ENCODE results near the gene SLC5A11. TPM values are rescaled to one million over a fixed set of nuclear protein-coding genes. Genes with fewer than 3 reads are reported as not detected.
"Not testable (repeated sequence)": the region's sequence is repeated elsewhere in the genome, so short reads cannot be mapped to it uniquely, and the experiment has no call there.

SLC5A11 gene, protein sequence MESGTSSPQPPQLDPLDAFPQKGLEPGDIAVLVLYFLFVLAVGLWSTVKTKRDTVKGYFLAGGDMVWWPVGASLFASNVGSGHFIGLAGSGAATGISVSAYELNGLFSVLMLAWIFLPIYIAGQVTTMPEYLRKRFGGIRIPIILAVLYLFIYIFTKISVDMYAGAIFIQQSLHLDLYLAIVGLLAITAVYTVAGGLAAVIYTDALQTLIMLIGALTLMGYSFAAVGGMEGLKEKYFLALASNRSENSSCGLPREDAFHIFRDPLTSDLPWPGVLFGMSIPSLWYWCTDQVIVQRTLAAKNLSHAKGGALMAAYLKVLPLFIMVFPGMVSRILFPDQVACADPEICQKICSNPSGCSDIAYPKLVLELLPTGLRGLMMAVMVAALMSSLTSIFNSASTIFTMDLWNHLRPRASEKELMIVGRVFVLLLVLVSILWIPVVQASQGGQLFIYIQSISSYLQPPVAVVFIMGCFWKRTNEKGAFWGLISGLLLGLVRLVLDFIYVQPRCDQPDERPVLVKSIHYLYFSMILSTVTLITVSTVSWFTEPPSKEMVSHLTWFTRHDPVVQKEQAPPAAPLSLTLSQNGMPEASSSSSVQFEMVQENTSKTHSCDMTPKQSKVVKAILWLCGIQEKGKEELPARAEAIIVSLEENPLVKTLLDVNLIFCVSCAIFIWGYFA
- polyA plus RNA-seq, result not detected

DNA sequence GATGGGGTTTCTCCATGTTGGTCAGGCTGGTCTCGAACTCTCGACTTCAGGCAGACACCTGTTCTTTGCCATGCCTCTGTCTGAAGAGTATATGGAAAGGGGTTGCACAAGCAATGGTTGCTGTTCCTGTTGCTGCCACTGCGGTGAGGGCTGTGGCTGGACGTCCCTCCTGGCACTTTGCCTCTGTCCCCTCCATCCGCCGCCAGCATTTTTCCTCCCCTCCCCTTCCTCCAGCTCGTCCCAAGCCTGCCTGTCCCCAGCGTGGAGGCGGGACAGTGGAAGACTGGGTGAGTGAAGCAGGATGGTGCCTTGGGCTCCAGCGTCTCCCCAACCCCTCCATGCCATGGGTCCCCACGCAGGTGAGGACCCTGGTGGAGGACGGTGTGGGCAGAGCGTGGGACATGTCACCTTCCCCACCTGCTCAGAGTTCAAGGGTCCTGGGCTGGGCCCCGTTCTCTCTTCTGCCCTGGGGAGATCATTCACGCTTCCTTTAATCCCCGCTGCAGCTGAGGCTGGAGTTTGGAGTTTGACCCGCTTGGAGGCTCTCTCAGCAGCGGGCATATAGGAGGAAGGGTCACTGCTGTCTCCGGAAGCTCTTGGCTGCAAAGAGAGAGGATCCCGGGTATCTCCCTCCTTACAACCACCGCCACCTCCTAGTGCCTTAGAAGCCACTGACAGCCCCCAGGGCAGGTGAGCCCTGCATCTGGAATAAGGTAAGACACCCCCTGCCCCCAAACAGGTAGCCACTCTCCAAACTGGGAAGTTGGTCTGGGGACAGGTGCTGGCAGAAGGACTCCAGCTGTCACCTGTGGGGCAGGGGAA lies at the start of gene SLC5A11:
Gene SLC5A11 (plus strand): TSS at position 238 of the 822 bp plus-strand sequence. CDS start 12,681 bp downstream, outside the sequence.
- H3K4me1 Mint-ChIP-seq, result no peaks in the 10 kb centered on the region
- peaks cover 7 to 11% (median 8%) of the 10 kb centered on the region in 3 donors for H3K36me3 Mint-ChIP-seq
- H3K27ac Mint-ChIP-seq, result no peak within 1 kb of the TSS
- DNase-seq, result no peak
- no peaks in the 10 kb centered on the region for H3K9me3 Mint-ChIP-seq
- H3K4me3 Mint-ChIP-seq, result no peak within 1 kb of the TSS
- H3K27me3 Mint-ChIP-seq (ENCODE audit: low read depth in 3 of 3), result peaks cover 1 to 3% (median 2%) of the 10 kb centered on the region in 3 donors

DNA sequence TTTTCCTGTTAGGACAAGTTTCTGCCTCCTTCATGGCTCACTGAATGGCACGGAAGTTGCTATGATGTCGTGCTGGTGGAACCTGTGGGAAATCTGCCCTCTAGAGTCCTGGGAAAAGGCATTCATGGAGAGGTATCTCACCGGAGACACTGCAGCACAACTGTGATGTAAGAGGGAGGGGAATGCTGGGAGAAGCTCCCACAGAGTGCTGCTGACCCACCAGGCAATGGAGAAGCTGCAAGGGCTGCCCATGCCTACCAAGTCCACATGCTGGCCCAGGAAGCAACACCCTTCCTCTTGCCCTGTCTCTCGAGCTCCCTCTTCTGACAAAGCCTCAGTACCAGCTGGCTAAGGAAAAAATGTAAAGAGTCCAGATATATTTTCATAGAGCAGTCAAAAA lies 45.2 kb upstream of the SLC5A11 start:
- H3K4me1 Mint-ChIP-seq, result no peaks in the 10 kb centered on the region
- no peaks in the 10 kb centered on the region for H3K9me3 Mint-ChIP-seq
- peaks cover 44 to 62% (median 47%) of the 10 kb centered on the region in 3 donors for H3K36me3 Mint-ChIP-seq
- no peak overlapping the region for H3K4me3 Mint-ChIP-seq
- peaks cover 2 to 3% (median 2%) of the 10 kb centered on the region in 3 donors for H3K27me3 Mint-ChIP-seq (ENCODE audit: low read depth in 3 of 3)
- no peak overlapping the region for H3K27ac Mint-ChIP-seq
- DNase-seq, result no peak

DNA sequence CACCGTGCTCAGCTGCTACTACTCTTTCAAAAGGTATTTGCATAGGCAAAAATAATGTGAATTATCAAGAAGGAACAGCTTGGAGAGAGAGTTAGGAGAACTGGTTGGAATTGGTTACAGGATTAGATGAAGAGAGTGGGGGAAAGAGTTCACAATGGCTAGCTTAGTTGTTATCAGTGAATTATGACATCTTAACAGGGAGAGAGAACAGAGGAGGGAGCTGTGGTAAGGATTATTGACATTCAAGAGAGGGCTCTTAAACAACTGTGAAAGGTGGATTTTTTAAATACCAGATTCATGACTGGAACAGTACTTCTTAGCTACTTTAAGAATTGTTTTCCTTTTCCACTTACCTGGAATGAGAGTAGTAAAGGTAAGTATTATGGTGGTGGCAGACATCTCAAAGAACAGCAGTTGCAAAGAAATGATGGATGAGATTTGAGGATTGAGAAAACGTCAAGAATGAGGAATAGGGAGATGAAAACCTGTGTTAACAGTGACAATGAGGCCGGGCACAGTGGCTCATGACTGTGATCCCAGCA lies 43.9 kb upstream of the SLC5A11 start:
- Mint-ChIP-seq H3K4me1 (no peaks in the 10 kb centered on the region), H3K36me3 (peaks cover 53 to 63% (median 54%) of the 10 kb centered on the region in 3 donors), H3K9me3 (no peaks in the 10 kb centered on the region), H3K27ac (peak overlapping the region in 2 of 6 donors; percentile 6 to 46), H3K4me3 (no peak overlapping the region), H3K27me3 (ENCODE audit: low read depth in 3 of 3) (peaks cover 2 to 3% (median 3%) of the 10 kb centered on the region in 3 donors)
- no peak for DNase-seq

DNA sequence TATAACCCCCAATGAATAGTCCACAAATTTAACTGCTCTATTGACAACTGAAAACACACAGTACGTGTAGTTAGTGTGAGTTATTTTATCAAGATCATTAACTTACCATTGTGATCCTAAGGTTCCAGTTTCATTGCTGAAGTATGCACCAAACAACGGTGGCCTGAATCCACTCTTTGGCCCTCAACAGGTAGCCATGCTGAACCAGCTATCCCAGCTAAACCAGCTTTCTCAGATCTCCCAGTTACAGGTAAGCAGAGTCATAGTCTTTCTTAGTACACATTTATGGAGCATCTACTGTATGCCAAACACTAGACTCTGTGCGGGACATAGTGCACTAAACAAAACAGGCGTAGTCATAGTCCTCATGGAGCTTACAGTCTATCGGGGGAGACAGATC lies 40.3 kb upstream of the SLC5A11 start:
- Mint-ChIP-seq H3K27ac (no peak overlapping the region), H3K9me3 (no peaks in the 10 kb centered on the region), H3K4me3 (no peak overlapping the region), H3K4me1 (peaks cover 0 to 2% of the 10 kb centered on the region in 2 donors), H3K36me3 (peaks cover 44 to 61% (median 55%) of the 10 kb centered on the region in 3 donors), H3K27me3 (ENCODE audit: low read depth in 3 of 3) (peaks cover 0 to 5% (median 4%) of the 10 kb centered on the region in 3 donors)
- DNase-seq, result no peak

DNA sequence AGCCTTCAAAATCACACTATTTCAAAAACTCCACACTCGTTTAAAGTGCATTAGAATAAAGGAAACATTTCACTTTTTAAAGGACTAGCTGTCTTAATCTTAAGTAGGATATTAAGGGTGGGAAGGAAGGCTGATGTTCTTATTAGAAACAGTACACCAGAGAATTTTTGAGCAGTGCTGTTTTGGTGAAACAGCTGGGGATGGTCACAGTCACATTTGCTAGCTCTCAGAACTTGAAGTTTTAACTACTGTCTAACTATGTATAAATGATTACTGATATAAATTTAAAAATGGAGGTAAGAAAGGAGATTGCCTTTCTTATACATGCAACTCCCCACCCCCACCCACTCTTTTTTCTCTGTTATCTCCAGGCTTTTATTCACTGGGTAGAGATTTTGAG lies 38.5 kb upstream of the SLC5A11 start:
- DNase-seq, result no peak
- Mint-ChIP-seq H3K36me3 (peaks cover 40 to 58% (median 51%) of the 10 kb centered on the region in 3 donors), H3K27me3 (ENCODE audit: low read depth in 3 of 3) (peaks cover 0 to 9% (median 4%) of the 10 kb centered on the region in 3 donors), H3K4me1 (peaks cover 0 to 2% of the 10 kb centered on the region in 2 donors), H3K4me3 (no peak overlapping the region), H3K9me3 (no peaks in the 10 kb centered on the region), H3K27ac (no peak overlapping the region)

DNA sequence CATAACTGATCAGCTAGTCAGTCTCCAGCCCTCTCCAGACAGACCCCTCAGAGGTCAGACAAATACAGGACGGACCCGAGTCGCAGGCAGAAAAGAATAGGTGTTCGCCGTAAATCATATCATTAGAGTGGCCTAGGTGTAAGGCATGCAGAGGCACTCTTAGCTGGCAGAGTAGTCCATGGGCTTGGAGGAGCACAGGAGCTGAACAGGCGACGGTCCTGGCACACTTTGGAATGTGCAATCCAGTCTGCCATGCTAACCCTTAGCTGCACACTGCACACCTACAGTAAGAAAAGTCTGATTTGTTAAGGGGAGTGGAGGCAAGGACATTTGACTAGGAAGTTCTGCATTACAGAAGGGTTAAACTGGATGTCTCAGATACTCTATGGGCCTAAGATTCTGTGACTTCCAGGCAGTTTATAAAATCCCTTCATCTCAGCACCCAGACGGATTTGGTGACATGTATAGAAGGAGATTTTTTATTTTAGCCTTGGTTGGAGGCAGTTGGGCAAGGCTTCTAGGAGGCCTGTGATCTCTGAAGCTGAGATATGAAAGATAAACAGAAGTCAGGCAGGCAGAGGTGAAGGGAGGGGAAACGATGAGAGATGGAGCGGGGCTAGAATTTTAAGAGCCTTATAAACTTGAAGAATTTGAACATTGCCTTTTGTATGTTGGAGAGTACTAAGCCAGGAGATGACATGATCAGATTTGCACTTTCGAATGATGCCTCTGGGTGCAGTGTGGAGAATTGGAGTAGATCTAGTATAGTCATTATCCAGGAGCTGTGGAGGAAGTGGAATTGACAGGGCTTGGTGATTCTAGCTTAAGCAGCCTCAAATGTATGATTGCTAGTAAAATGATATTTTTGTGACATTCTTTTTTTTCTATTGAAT lies 34.6 kb upstream of the SLC5A11 start:
- peak overlapping the region in 2 of 6 donors; percentile 3 to 45 for H3K27ac Mint-ChIP-seq
- no peaks in the 10 kb centered on the region for H3K9me3 Mint-ChIP-seq
- no peak for DNase-seq
- H3K27me3 Mint-ChIP-seq (ENCODE audit: low read depth in 3 of 3), result peaks cover 0 to 7% (median 5%) of the 10 kb centered on the region in 3 donors
- peaks cover 0 to 2% of the 10 kb centered on the region in 2 donors for H3K4me1 Mint-ChIP-seq
- peaks cover 37 to 53% (median 43%) of the 10 kb centered on the region in 3 donors for H3K36me3 Mint-ChIP-seq
- no peak overlapping the region for H3K4me3 Mint-ChIP-seq

DNA sequence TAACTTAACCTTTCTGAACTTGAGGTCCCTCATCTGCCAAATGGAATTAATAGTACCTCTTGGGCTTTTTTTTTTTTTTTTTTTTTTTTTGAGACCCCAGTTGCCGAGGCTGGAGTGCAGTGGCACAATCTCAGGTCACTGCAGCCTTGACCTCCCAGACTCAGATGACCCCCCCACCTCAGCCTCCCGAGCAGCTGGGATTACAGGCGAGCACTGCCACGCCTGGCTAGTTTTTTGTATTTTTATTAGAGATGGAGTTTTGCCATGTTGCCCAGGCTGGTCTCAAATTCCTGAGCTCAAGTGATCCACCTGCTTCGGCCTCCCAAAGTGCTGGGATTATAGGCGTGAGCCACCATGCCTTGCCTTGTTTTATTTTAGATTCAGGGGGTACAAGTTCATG lies 33.0 kb upstream of the SLC5A11 start:
- H3K36me3 Mint-ChIP-seq, result peaks cover 34 to 46% (median 43%) of the 10 kb centered on the region in 3 donors
- not testable (repeated sequence) for H3K4me3 Mint-ChIP-seq; DNase-seq; H3K27ac Mint-ChIP-seq; H3K4me1 Mint-ChIP-seq; H3K9me3 Mint-ChIP-seq; H3K27me3 Mint-ChIP-seq (ENCODE audit: low read depth in 3 of 3)

DNA sequence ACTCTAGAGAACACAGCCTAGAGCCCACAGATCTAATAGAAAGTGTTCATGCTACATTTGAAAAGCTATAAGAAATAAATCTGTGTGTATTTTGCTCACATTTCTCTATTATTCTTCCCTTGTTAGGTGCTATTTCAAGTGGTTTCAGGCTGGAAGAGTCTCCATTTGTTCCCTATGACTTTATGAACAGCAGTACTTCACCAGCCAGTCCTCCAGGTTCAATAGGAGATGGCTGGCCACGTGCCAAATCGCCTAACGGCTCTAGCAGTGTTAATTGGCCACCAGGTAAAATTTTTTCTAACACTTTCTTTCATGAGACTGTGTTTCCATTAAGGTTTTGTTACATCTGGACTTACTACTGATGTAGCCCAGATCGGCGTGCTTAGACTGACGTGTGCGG lies 30.7 kb upstream of the SLC5A11 start:
- H3K27me3 Mint-ChIP-seq (ENCODE audit: low read depth in 3 of 3), result peaks cover 0 to 6% (median 5%) of the 10 kb centered on the region in 3 donors
- no peak for DNase-seq
- no peaks in the 10 kb centered on the region for H3K9me3 Mint-ChIP-seq
- no peak overlapping the region for H3K27ac Mint-ChIP-seq
- H3K4me3 Mint-ChIP-seq, result no peak overlapping the region
- peaks cover 4 to 6% of the 10 kb centered on the region in 2 donors for H3K4me1 Mint-ChIP-seq
- peaks cover 42 to 59% (median 57%) of the 10 kb centered on the region in 3 donors for H3K36me3 Mint-ChIP-seq

DNA sequence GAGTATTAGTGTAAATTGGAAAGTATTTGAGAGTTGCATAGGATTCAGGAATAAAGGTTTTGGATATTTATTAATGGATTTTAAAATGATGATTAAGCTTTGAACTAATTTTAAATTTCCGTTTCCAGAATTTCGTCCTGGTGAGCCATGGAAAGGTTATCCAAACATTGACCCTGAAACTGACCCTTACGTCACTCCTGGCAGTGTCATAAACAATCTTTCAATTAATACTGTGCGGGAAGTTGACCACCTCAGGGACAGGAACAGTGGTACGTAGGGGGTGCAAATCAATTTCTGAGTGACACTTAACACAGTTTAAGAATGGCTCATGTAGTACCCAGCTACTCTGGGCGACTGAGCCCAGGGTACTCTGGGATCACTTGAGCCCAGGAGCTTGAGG lies 29.1 kb upstream of the SLC5A11 start:
- H3K9me3 Mint-ChIP-seq, result no peaks in the 10 kb centered on the region
- no peak overlapping the region for H3K27ac Mint-ChIP-seq
- peaks cover 0 to 7% (median 1%) of the 10 kb centered on the region in 3 donors for H3K27me3 Mint-ChIP-seq (ENCODE audit: low read depth in 3 of 3)
- no peak for DNase-seq
- no peak overlapping the region for H3K4me3 Mint-ChIP-seq
- H3K36me3 Mint-ChIP-seq, result peaks cover 33 to 58% (median 56%) of the 10 kb centered on the region in 3 donors
- H3K4me1 Mint-ChIP-seq, result peaks cover 20 to 23% of the 10 kb centered on the region in 2 donors

DNA sequence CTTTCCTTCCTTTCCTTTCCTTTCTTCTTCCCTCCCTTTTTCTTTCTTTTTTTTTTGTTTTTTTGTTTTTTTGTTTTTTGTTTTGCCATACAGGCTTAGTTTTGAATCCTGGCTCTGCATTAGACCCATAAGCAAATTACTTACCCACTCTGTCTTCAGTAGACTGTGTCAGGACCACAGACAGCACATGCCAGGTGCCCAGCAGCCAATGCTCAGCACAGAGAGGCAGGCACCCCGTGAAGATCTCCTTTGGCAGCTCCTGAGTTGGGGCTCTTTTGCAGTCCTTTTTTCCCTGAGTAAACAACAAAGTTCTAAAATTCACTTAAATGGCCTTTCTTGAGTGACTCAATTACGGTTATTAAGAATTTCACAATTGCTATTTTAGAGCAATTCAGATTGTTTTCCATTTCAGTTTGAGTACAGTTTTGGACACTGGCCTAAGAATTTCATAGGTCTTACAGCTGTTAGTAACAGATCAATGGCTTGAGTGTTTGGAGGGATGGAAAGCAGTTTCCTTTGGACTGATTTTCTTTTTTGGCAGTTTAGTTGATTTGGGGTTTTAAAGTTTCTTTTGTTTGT lies 26.2 kb upstream of the SLC5A11 start:
- peaks cover 34 to 37% of the 10 kb centered on the region in 2 donors for H3K4me1 Mint-ChIP-seq
- peak overlapping the region in 1 of 6 donors; percentile 32 for H3K27ac Mint-ChIP-seq
- no peaks in the 10 kb centered on the region for H3K9me3 Mint-ChIP-seq
- H3K27me3 Mint-ChIP-seq (ENCODE audit: low read depth in 3 of 3), result peaks cover 0 to 7% (median 5%) of the 10 kb centered on the region in 3 donors
- peak overlapping the region in 2 of 5 donors; percentile 9 to 26 for H3K4me3 Mint-ChIP-seq
- DNase-seq, result no peak
- peaks cover 32 to 64% (median 52%) of the 10 kb centered on the region in 3 donors for H3K36me3 Mint-ChIP-seq

DNA sequence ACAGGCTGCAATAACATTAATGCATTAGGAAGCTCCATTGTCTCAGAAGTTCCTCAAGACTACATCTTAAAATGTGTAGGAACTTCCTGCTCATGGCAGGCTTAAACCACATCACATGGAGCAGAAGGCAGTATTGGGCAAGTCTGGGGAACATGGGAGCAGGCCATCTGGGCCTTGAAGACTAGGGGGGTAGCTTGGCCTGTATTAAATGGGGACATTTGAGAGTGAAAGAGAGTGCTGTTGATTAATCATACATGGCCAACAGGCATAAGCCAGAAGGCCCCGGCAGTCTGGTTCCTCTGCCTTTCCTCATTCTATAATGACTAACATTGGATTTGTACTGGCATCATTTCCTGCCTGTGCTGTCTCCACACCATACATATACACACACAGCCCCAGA lies 25.2 kb upstream of the SLC5A11 start:
- no peak for DNase-seq
- H3K4me3 Mint-ChIP-seq, result peak overlapping the region in 2 of 5 donors; percentile 10 to 81
- no peaks in the 10 kb centered on the region for H3K9me3 Mint-ChIP-seq
- peak overlapping the region in 1 of 6 donors; percentile 72 for H3K27ac Mint-ChIP-seq
- H3K4me1 Mint-ChIP-seq, result peaks cover 34 to 37% of the 10 kb centered on the region in 2 donors
- H3K27me3 Mint-ChIP-seq (ENCODE audit: low read depth in 3 of 3), result peaks cover 0 to 5% (median 4%) of the 10 kb centered on the region in 3 donors
- H3K36me3 Mint-ChIP-seq, result peaks cover 26 to 63% (median 47%) of the 10 kb centered on the region in 3 donors

DNA sequence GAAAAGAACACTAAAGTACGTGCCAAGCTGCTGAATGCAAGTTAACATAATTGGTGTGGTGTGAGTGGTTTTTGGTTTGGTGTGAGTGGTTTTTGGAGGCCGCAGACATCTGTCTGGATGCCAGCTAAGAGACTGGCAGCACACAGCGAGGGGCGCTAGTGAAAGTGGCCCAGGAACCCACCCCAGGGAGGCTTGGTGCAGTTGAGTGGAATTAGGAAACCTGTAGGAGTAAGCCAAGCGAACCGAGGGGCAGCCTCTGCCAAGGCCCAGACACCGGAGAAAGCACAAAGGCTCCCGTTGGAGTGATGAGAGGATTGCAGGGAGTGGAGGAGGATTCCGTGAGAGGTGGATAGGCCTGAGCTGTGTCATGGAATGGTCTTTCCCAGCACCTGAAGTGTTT lies 24.6 kb upstream of the SLC5A11 start:
- Mint-ChIP-seq H3K9me3 (no peaks in the 10 kb centered on the region), H3K27ac (peak overlapping the region in 5 of 6 donors; percentile 36 to 85 (median 66)), H3K4me3 (peak overlapping the region in 4 of 5 donors; percentile 45 to 81 (median 60)), H3K27me3 (ENCODE audit: low read depth in 3 of 3) (peaks cover 0 to 5% (median 4%) of the 10 kb centered on the region in 3 donors), H3K36me3 (peaks cover 30 to 66% (median 52%) of the 10 kb centered on the region in 3 donors), H3K4me1 (peaks cover 34 to 37% of the 10 kb centered on the region in 2 donors)
- no peak for DNase-seq
